ENCODE data around the gene SVIP.

SVIP gene

DNA sequence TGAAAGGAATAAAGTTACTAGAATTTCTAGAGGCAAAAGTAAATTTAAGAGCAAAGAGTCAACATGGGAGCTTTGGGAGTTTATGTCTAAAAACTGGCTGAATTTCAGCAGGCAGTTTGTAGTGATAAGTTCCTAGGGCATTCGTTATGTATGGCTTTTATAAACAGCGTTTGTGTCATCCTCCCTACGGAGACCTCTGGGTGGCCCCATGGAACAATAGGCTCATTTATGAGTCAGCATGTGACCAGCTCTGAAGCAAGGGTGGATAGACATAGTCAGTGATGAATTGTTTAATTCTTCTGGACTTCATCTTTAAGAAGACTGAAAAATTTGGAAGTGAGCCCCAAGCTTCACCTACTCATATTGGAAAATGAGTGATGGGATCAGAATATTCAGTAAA lies 37.1 kb downstream of the SVIP start:
- peak; percentile 67 for DNase-seq (ENCODE audit: low read depth)

DNA sequence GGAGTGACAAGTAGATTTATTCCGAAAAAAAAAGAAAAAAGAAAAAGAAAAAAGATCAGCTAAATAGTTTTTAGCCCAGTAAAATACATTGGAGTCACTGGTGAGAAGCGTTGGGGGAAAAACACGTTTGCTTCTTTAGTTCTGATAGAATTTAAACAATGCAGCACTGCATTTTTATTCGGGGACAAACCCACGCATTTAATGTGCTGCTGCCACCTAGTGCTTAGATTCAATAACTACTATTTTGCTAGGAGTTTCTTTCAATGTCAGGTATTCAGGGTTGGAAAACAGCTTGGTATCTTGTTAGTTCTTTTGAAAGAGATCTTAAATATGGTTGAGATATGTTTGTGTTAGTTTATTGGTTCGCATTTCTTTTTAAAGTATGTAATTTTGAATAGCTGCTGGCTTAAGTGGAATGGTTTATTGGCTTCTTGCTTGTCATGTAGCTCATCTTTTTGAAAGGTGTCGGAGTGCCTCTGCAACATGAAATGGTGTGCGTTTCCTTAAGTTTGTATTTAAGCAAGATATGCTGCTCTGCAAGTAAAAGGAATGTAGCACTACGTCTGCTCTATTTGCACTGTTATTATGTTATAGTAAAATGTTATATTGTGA lies 41.9 kb downstream of the SVIP start:
- DNase-seq (ENCODE audit: low read depth), result no peak

DNA sequence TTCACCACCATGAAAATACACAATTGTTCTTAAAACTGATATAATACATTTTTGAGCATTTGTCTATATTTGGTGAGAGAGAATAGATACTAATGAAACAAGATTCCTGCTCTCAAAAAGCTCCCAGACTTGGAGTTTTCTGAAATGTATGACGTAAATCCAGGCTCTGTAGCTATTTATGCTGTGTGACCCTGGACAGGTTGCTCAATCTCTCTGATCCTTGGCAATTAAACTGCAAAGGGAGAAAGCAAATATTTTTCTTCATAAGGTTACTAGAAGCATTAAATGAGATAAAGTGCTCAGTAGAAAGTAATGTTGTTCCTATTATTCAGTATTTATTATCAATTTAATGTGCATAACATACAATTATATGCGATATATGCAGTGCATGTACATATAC lies 42.5 kb downstream of the SVIP start:
- DNase-seq (ENCODE audit: low read depth), result no peak

DNA sequence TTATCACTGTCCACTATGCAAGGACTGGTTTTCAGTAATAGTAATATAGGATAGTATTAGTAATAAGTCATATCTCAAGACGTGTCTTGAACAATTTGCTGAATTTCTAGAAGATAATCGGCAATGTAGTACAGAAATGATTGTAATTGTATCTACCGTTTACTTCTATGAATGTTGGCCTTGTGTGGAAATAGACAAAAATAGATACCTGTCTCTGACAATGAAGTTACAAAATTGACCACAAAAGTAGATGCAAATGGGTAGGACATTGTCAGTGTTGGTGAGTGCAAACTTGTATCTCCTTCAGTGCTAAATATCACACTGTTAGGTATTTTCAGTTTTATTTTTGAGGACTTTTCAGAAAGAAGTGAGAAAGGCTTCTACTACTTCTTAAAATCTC lies 43.1 kb downstream of the SVIP start:
- no peak for DNase-seq (ENCODE audit: low read depth)

DNA sequence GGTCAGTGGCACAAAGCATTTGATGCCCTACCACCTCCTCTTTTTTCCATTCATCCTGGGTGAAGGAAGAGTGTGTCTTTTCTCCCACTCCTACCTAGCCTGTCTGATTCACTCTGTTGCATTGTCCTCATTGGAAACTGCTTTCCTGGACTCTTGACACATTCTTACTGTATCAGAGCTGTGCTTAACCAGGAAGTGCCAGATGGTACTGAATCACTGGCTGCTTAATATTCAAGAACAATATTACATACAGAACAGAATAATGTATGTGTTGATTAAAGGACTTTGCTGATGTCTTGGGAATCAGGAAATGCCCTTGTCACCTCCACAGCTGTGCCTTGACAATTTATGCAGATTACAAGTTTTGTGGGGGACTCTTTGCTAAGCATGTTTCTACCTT lies 44.4 kb downstream of the SVIP start:
- DNase-seq (ENCODE audit: low read depth), result peak; percentile 61

DNA sequence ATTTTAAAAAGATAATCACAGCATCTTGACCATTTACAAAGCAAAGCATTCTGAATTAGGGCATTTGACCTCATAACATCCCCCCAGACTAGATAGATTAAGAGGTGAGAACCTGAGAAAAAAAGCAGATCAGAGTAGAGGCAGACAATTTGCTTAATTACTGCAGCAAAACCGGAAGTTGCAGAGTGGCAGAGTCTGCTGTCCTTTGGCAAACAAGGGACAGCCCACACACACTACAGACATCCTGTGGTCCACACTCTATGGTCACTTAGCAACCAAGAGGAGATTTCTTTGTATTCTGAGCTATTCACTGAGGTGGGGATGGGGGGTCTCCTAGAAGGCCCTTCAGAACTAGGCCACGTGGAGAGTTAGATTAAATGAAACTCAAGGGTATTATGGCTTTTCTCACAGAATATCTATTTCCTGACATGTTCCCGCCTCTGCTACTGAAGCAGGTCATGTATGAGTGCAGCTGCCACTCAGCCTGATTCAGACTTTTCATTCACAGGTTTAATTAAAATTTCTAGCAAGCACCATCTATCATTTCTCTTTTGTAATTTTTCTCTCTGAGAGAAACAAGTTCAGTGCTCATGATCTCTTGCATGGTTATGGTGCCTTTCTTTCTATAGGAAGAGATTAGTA lies 48.5 kb downstream of the SVIP start:
- no peak for DNase-seq (ENCODE audit: low read depth)

DNA sequence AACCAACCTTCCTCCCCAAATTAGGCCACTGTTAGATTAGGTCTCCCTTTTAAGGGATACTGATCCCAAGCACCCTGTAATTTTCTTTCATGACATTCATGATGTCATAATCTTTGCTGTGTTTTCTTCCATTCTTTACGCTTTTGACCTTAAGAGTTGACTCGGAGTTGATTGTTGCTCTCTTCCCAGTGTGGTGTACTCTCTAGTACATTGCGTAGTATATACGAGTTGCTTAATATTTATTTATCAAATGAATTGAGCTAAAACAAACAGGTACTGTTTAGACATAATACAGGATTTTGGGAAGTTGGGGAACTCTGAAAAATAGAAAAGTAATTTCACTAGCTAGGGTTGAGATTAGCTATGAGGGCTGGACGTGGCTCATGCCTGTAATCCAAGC lies 49.8 kb downstream of the SVIP start:
- no peak for DNase-seq (ENCODE audit: low read depth)

DNA sequence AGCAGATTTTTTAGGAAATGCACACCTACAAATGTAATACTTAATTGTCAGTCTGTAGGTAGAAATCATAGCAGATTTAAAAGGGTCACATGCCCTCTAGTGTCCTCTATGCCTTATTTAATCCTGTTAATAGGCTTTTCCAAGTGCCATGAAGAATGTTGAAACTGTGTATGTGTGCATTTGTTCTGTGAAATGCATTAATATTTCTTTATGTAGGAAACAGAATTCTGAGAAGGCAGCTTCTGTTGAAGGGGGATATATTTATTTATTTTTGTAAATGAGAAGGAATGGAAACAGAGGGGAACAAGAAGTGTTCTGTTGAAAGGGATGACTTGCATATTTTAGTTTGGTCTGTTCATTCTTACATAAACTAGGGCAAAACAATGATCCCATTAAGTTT lies 51.0 kb downstream of the SVIP start:
- no peak for DNase-seq (ENCODE audit: low read depth)

DNA sequence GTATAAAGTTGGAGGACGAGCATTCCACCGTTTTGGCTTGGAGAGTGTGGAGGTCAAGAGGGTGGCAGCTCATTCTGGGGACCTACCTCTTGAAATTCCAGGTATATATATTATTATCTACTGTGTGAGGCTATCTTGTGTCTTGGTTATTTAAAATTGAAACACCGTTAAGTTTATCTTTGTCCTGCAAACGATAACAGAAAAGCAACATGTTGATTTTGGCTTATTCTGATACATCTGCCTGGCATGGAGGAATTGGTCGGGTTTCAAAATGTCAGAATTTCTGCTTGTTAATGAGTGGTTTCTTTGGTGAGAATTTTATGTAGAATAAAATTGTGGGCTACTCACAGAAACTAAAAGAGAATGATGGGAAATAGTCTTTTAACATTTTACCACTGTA lies 54.4 kb downstream of the SVIP start:
- no peak for DNase-seq (ENCODE audit: low read depth)

DNA sequence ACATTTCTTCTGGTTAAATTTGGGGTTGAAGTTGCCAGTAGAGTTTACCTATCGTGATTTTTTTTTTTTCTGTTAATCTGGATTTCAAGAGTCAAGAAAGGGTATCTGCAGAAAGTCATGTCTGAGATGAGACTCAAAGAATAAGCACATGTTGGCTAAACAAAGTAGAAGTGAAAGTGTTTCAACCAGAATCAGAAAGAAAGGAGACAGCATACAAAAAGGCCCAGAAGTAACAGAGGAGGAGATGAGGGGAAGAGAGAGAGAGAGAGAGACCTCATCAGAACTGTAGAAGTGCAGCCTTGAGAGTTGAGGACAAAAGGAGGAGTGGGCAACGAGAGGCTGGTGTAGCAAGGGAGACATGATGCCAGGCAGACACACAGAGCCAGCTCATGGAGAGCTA lies 54.9 kb downstream of the SVIP start:
- DNase-seq (ENCODE audit: low read depth), result no peak

DNA sequence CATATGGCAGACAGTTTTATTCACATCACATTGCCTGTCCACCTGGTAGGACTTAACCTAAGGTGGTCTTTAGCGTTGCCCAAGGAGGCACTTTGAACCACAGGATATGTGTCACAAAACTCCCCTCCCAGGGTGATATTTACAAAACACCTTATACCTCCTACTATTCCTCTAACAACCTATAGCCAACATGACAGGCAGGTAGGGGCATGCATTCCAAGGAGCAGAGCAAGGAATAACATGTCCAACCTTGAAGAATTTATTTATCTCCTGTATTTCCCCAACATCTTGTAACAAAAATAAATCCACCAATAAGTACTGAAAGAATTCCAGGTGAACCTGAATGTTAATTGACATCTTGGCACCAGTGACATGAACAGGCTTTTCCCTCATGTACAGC lies 60.5 kb downstream of the SVIP start:
- DNase-seq (ENCODE audit: low read depth), result no peak

Measured in HS-5 (cell line).